Measurements from ENCODE around the gene HIC1.
A peak's percentile ranks its signal among the peaks of the same experiment; 100 is the strongest.

The HIC1 gene

DNA sequence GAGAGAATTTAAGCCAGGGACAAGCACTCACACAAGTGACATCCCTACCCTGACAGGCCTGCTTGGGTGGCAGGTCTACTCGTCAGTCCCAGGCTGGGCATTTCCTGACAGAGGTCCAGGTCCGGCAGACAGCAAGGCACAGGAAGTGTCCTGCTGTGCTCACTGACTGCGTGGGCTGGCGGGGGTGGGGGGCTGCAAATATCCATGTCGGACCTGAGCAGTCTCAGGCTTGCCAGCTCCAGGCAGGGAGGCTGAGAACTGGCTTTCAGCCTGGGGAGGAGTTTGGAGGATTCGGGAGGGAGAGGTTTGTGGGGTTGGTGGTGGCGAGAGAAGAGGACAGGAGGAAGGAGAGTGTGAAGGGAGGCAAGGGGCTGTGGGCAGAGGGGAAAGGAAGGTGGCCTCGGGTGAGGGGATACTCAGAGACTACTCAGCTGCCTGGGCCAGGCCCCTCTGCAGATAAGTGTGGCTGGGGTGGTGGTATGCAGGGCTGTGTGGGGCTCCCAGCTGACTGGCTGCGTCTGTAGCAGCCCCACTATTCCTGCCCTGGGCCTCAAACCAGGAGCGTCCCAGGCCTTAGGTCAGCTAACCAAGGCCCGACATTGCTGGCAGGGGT is 7.8 kb downstream of the HIC1 start:
- no peak overlapping the region for H3K9ac ChIP-seq (ENCODE audit: low read length in 2 of 2)

DNA sequence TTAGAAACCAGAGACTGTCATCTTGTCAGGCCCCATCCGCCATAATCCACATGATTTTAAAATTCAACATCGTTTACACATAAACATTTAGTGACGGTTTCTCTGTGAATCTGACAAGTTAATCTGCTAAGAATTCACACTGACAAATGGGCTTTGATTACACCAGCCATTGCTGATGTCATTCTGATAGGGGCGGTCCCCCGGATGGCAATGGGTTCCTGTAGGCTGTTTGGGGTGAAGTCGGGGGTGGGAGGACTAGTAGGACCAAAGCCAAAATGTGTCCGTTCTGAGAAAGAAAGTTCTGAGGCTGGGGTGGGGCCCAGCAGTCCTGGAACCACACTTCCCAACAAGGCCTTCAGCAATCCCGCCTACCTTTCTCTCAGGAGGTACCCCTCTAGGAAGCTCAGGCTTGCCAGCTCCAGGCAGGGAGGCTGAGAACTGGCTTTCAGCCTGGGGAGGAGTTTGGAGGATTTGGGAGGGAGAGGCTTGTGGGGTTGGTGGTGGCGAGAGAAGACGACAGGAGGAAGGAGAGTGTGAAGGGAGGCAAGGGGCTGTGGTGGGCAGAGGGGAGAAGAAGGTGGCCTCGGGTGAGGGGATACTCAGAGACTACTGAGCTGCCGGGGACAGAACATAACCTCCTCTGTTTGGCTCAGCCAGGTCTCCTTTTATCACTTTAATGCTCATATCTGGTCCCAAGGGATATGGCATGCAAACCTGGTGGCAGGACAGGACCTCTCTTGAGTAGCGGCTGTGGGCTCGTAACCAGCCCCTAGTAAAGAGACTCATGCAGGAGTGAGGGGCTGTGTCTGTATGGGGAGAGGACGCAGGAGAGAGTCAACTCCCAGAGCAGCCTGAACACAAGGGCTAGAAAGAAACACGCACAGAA is 8.6 kb downstream of the HIC1 start:
- H3K9ac ChIP-seq (ENCODE audit: low read length in 2 of 2) = peak overlapping the region in 1 of 2 donors; percentile 13

More for the DNA sequence above, 7.8 kb downstream of the HIC1 start:
- Histone ChIP-seq H3K27me3 (ENCODE audit: control insufficient read depth in 1 of 2, insufficient read depth in 2 of 2, low read length in 2 of 2) (peaks cover 9 to 15% of the 10 kb centered on the region in 2 donors), H3K9me3 (ENCODE audit: control insufficient read depth in 2 of 2, low read length in 2 of 2) (no peaks in the 10 kb centered on the region), H3K27ac (ENCODE audit: low read length) (peak overlapping the region; percentile 74), H3K36me3 (ENCODE audit: control insufficient read depth in 2 of 2, insufficient read depth in 2 of 2, low read length in 2 of 2) (peaks cover 29 to 34% of the 10 kb centered on the region in 2 donors), H3K4me1 (ENCODE audit: control insufficient read depth, insufficient read depth, low read length) (peaks cover 64% of the 10 kb centered on the region), H3K4me3 (ENCODE audit: low read length in 2 of 2) (no peak overlapping the region)

DNA sequence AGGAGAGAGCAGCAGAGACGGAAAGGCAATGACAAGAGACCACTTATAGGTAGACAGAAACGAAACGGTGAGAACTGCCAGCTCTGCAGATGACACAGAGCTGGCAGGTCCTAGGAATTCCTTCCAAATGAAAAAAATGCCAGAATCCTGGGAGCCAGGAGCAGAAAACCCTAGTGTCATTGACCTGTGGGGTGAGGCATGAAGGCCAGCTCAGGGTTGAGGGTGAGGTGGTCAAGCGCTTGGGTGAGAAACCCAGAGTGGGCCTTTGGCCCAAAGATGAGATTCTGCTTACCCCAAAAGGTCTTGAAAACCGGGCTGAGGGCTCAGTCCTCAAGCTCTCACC is 9.2 kb downstream of the HIC1 start:
- H3K27me3 ChIP-seq (ENCODE audit: control insufficient read depth in 1 of 2, insufficient read depth in 2 of 2, low read length in 2 of 2) = peaks cover 4 to 9% of the 10 kb centered on the region in 2 donors
- H3K4me3 ChIP-seq (ENCODE audit: low read length in 2 of 2) = no peak overlapping the region
- peaks cover 34 to 42% of the 10 kb centered on the region in 2 donors for H3K36me3 ChIP-seq (ENCODE audit: control insufficient read depth in 2 of 2, insufficient read depth in 2 of 2, low read length in 2 of 2)
- H3K9me3 ChIP-seq (ENCODE audit: control insufficient read depth in 2 of 2, low read length in 2 of 2) = no peaks in the 10 kb centered on the region
- peak overlapping the region; percentile 74 for H3K27ac ChIP-seq (ENCODE audit: low read length)
- H3K4me1 ChIP-seq (ENCODE audit: control insufficient read depth, insufficient read depth, low read length) = peaks cover 73% of the 10 kb centered on the region
- peak overlapping the region in 1 of 2 donors; percentile 13 for H3K9ac ChIP-seq (ENCODE audit: low read length in 2 of 2)

More for the DNA sequence above, 8.6 kb downstream of the HIC1 start:
- H3K9me3 ChIP-seq (ENCODE audit: control insufficient read depth in 2 of 2, low read length in 2 of 2) = no peaks in the 10 kb centered on the region
- H3K4me1 ChIP-seq (ENCODE audit: control insufficient read depth, insufficient read depth, low read length) = peaks cover 71% of the 10 kb centered on the region
- peak overlapping the region; percentile 74 for H3K27ac ChIP-seq (ENCODE audit: low read length)
- H3K27me3 ChIP-seq (ENCODE audit: control insufficient read depth in 1 of 2, insufficient read depth in 2 of 2, low read length in 2 of 2) = peaks cover 7 to 9% of the 10 kb centered on the region in 2 donors
- no peak overlapping the region for H3K4me3 ChIP-seq (ENCODE audit: low read length in 2 of 2)
- peaks cover 34 to 38% of the 10 kb centered on the region in 2 donors for H3K36me3 ChIP-seq (ENCODE audit: control insufficient read depth in 2 of 2, insufficient read depth in 2 of 2, low read length in 2 of 2)

DNA sequence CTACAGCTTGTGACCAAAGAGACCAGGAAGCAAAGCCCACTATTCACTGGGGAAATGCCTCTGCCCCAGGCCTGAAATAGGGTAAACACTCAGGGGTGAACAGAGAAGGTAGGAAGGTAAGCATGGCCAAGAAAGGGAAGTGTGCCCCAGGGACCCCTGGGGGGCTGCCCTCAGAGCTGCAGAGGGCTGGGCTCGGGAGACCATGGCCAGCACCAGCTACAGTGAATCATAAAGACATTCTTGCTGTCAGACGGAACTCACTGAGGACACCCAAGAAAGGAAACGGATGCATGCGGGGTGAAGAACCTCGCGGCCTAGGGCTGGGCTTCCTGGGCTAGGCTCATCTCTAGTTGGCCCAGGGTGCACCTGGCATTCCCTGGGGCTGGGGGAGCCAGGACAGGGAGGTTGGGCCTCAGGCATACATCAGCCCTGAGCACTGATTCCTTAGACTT is 9.6 kb downstream of the HIC1 start:
- Histone ChIP-seq H3K9ac (ENCODE audit: low read length in 2 of 2) (no peak overlapping the region), H3K36me3 (ENCODE audit: control insufficient read depth in 2 of 2, insufficient read depth in 2 of 2, low read length in 2 of 2) (peaks cover 34 to 42% of the 10 kb centered on the region in 2 donors), H3K27ac (ENCODE audit: low read length) (peak overlapping the region; percentile 74), H3K4me1 (ENCODE audit: control insufficient read depth, insufficient read depth, low read length) (peaks cover 69% of the 10 kb centered on the region), H3K4me3 (ENCODE audit: low read length in 2 of 2) (no peak overlapping the region), H3K9me3 (ENCODE audit: control insufficient read depth in 2 of 2, low read length in 2 of 2) (no peaks in the 10 kb centered on the region), H3K27me3 (ENCODE audit: control insufficient read depth in 1 of 2, insufficient read depth in 2 of 2, low read length in 2 of 2) (peaks cover 4 to 9% of the 10 kb centered on the region in 2 donors)

DNA sequence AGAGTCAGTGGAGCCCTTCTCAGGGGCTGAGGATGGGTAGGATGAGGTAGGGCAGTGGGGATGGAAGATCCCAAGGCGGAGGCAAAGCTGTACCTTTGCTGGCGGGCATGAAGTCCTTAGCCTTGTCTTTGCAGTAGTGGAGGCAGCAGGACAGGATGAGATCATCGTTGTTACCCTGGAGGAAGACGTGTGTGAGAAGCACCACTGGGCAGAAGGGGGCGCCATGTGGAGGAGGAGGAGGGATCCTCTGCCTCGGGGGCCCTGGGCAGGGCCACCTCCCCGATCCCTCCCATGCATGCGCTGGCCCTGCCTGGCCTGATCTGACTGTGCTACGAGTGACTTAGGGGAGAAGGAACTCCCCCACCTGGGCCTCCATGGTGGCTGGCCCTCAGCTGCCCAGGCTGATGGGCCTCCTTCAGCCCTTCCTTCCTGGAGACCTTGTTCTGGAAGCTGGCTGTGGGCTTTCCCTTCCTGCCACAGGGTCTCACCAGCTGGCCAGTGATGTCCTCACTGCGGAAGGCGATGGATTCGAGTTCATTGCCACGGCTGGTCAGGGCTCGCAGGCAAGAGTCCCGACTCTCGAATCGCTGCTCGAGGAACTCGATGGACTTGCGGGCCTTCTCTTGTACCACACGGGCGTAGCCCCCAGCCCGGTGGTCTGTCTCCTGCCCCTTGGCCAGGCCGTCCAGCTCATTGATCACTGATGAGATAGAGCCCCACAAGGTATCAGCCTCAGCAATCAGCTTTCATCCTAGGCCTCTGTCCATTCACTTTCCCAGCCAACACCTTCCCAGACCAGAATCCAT is 10.3 kb downstream of the HIC1 start:
- Histone ChIP-seq H3K36me3 (ENCODE audit: control insufficient read depth in 2 of 2, insufficient read depth in 2 of 2, low read length in 2 of 2) (peaks cover 34 to 43% of the 10 kb centered on the region in 2 donors), H3K4me1 (ENCODE audit: control insufficient read depth, insufficient read depth, low read length) (peaks cover 64% of the 10 kb centered on the region), H3K9ac (ENCODE audit: low read length in 2 of 2) (no peak overlapping the region), H3K9me3 (ENCODE audit: control insufficient read depth in 2 of 2, low read length in 2 of 2) (no peaks in the 10 kb centered on the region), H3K27me3 (ENCODE audit: control insufficient read depth in 1 of 2, insufficient read depth in 2 of 2, low read length in 2 of 2) (peaks cover 4 to 9% of the 10 kb centered on the region in 2 donors), H3K27ac (ENCODE audit: low read length) (peak overlapping the region; percentile 62), H3K4me3 (ENCODE audit: low read length in 2 of 2) (no peak overlapping the region)

DNA sequence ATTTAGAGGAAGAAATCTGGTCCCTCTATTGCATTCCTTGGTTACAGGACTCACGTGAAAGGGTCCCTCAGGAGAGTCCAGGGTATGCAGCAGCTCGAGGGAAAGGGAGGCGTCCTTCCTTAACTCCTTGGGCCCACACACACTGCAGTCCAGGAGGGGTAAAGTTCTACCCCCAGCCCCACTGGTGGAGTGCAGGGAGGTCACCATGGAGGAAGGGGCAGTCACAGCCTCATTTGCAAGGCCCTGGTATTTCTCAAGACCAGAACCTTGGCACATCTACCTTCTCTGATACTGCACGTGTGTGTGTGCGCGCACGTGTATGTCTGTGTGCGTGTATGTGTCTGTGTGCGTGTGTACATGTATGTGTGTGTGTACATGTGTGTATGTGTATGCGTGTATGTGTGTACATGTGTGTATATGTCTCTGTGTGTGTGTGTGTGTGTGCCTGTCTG is 11.1 kb downstream of the HIC1 start:
- Histone ChIP-seq H3K36me3 (ENCODE audit: control insufficient read depth in 2 of 2, insufficient read depth in 2 of 2, low read length in 2 of 2) (peaks cover 32 to 51% of the 10 kb centered on the region in 2 donors), H3K27me3 (ENCODE audit: control insufficient read depth in 1 of 2, insufficient read depth in 2 of 2, low read length in 2 of 2) (peaks cover 4 to 6% of the 10 kb centered on the region in 2 donors), H3K27ac (ENCODE audit: low read length) (peak overlapping the region; percentile 62), H3K4me3 (ENCODE audit: low read length in 2 of 2) (no peak overlapping the region), H3K4me1 (ENCODE audit: control insufficient read depth, insufficient read depth, low read length) (peaks cover 59% of the 10 kb centered on the region), H3K9ac (ENCODE audit: low read length in 2 of 2) (no peak overlapping the region), H3K9me3 (ENCODE audit: control insufficient read depth in 2 of 2, low read length in 2 of 2) (no peaks in the 10 kb centered on the region)

DNA sequence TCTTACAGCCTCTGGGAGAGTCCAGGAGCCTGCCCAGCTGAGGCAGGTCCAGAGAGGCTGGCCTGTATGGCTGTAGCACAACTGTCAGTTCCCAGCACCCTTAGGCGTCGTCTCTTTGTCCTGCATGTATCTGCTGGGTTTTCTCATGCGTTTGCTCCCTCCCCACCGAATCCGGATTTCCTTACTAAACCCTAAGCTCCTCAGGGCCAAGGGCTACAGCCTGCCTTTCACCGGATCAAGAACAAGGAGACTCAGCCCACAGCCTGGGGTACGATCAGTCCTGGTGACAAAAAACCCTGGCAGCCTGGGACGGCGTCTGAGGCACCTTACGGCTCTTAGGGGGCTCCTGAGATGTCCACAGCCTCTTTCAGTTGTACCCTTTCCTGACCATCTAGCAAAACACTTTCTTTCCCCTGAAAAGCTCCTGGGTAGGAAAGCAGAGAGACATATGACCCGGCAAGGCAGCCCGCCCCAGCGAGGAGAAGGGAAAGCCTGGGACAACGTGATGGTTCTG is 12.2 kb downstream of the HIC1 start:
- H3K27ac ChIP-seq (ENCODE audit: low read length) = peak overlapping the region; percentile 62
- peaks cover 4% of the 10 kb centered on the region in 2 donors for H3K27me3 ChIP-seq (ENCODE audit: control insufficient read depth in 1 of 2, insufficient read depth in 2 of 2, low read length in 2 of 2)
- H3K4me1 ChIP-seq (ENCODE audit: control insufficient read depth, insufficient read depth, low read length) = peaks cover 57% of the 10 kb centered on the region
- no peak overlapping the region for H3K9ac ChIP-seq (ENCODE audit: low read length in 2 of 2)
- H3K36me3 ChIP-seq (ENCODE audit: control insufficient read depth in 2 of 2, insufficient read depth in 2 of 2, low read length in 2 of 2) = peaks cover 32 to 48% of the 10 kb centered on the region in 2 donors
- no peak overlapping the region for H3K4me3 ChIP-seq (ENCODE audit: low read length in 2 of 2)
- H3K9me3 ChIP-seq (ENCODE audit: control insufficient read depth in 2 of 2, low read length in 2 of 2) = no peaks in the 10 kb centered on the region

DNA sequence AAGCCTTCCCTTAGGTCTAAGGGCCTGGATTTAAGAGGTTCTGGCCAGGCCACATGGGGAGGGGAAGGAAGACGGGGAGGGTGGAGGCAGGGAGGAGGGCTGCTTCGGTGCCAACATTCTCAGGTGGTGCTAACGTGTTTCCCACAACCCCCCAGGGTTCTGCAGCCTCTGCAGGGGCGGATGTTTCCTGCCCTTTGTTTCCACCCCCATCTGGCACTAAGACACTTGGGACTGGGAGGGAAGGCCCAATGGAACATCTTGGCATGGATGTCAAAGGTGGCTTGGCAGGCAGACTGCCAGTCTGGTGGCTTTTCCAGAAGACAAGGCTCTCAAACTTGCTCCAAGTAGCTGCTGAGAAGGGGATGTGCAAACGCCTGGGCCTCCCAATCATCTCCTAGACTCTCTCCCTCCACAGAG is 12.7 kb downstream of the HIC1 start:
- H3K4me1 ChIP-seq (ENCODE audit: control insufficient read depth, insufficient read depth, low read length) = peaks cover 55% of the 10 kb centered on the region
- peak overlapping the region; percentile 62 for H3K27ac ChIP-seq (ENCODE audit: low read length)
- H3K4me3 ChIP-seq (ENCODE audit: low read length in 2 of 2) = no peak overlapping the region
- H3K9ac ChIP-seq (ENCODE audit: low read length in 2 of 2) = no peak overlapping the region
- peaks cover 32 to 48% of the 10 kb centered on the region in 2 donors for H3K36me3 ChIP-seq (ENCODE audit: control insufficient read depth in 2 of 2, insufficient read depth in 2 of 2, low read length in 2 of 2)
- peaks cover 4% of the 10 kb centered on the region in 2 donors for H3K27me3 ChIP-seq (ENCODE audit: control insufficient read depth in 1 of 2, insufficient read depth in 2 of 2, low read length in 2 of 2)
- no peaks in the 10 kb centered on the region for H3K9me3 ChIP-seq (ENCODE audit: control insufficient read depth in 2 of 2, low read length in 2 of 2)

DNA sequence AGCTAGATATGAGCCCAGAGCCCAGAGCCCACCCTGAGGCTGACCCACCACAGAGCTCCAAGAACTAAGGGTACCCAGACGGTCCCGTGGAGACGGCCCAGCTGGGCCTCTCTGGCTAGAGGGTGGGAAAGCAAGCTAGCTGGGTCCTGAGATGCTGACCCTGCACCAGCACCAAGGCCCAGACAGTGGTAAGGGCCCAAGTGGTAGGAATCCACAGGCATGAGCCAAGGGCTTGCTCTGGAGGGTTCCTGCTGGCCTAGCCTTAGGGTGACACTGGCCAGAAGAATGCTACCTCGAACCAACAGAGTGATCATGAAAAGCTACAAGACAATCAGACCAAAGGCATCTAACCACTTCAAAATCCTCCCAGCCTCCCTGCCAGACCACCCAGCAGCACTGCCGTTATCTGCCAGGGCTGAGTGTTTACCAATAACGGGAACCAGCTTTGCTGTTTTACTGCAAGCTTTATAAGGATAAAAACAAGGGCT is 13.2 kb downstream of the HIC1 start:
- H3K4me3 ChIP-seq (ENCODE audit: low read length in 2 of 2) = no peak overlapping the region
- peak overlapping the region; percentile 62 for H3K27ac ChIP-seq (ENCODE audit: low read length)
- H3K27me3 ChIP-seq (ENCODE audit: control insufficient read depth in 1 of 2, insufficient read depth in 2 of 2, low read length in 2 of 2) = peaks cover 4% of the 10 kb centered on the region in 2 donors
- H3K36me3 ChIP-seq (ENCODE audit: control insufficient read depth in 2 of 2, insufficient read depth in 2 of 2, low read length in 2 of 2) = peaks cover 32 to 47% of the 10 kb centered on the region in 2 donors
- no peak overlapping the region for H3K9ac ChIP-seq (ENCODE audit: low read length in 2 of 2)
- H3K4me1 ChIP-seq (ENCODE audit: control insufficient read depth, insufficient read depth, low read length) = peaks cover 52% of the 10 kb centered on the region
- H3K9me3 ChIP-seq (ENCODE audit: control insufficient read depth in 2 of 2, low read length in 2 of 2) = no peaks in the 10 kb centered on the region

DNA sequence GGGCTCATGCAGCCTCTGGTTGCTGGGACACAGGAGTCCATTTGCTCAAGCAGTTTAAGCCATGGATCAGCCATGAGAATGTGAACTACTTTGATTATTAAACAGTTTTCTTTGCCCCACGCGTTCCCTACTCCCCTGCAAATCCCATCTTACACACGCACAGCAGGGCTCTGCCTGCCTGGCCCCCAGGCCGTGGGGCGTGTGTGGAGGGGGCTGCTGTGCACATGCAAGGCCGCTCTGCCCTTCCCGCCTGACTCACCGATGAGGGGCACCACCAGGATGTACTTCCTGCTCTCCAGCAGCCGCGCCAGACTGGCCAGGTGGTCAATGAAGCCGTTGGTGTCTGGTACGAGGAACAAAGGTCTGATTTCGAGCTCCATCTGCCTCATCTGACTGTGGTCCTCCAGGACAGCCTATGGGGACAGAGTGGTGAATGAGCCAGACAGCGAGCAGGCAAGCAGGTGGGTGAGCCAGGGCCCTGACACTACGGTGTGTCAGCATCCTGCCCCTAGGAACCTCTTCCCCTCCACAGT is 13.7 kb downstream of the HIC1 start:
- Histone ChIP-seq H3K27me3 (ENCODE audit: control insufficient read depth in 1 of 2, insufficient read depth in 2 of 2, low read length in 2 of 2) (peaks cover 2 to 4% of the 10 kb centered on the region in 2 donors), H3K4me3 (ENCODE audit: low read length in 2 of 2) (no peak overlapping the region), H3K9ac (ENCODE audit: low read length in 2 of 2) (no peak overlapping the region), H3K9me3 (ENCODE audit: control insufficient read depth in 2 of 2, low read length in 2 of 2) (no peaks in the 10 kb centered on the region), H3K4me1 (ENCODE audit: control insufficient read depth, insufficient read depth, low read length) (peaks cover 48% of the 10 kb centered on the region), H3K36me3 (ENCODE audit: control insufficient read depth in 2 of 2, insufficient read depth in 2 of 2, low read length in 2 of 2) (peaks cover 32 to 44% of the 10 kb centered on the region in 2 donors), H3K27ac (ENCODE audit: low read length) (peak overlapping the region; percentile 62)
